Renal cortex interstitium (tissue), 11 donors: ENCODE results near the gene RNF7. TPM values are rescaled to one million over a fixed set of nuclear protein-coding genes. Genes with fewer than 3 reads are reported as not detected.
A peak's percentile ranks its signal among the peaks of the same experiment; 100 is the strongest.
"Not testable (repeated sequence)": the region's sequence is repeated elsewhere in the genome, so short reads cannot be mapped to it uniquely, and the experiment has no call there.

Experiments
- DNase-seq, 11 donors: peaks; one replicate each; pipeline ENCODE4 v3.0.0-alpha.2; 2013; ENCODE audit warnings: low read depth in 9 of 11, low spot score in 4 of 11; ENCODE audit errors: extremely low read depth in 1 of 11
- polyA plus RNA-seq, 3 donors: library from polyadenylated mRNA; unstranded; fragments of 120-200 nt; gene quantifications; one replicate each; pipeline ENCODE4 v1.2.1, GENCODE V29; 2013; ENCODE audit not compliant: insufficient read length in 3 of 3

The RNF7 gene
- polyA plus RNA-seq, 3 donors, result 106 to 112 (median 111) TPM

- no peak for DNase-seq
Measured at GRCh38 chr3:141764045-141764444, 25.9 kb downstream of the RNF7 start.

- no peak for DNase-seq
Measured at GRCh38 chr3:141764465-141764864, 26.4 kb downstream of the RNF7 start.

GRCh38 chr3:141764986-141765385, 26.9 kb downstream of the RNF7 start:
- DNase-seq, result peak in 9 of 11 donors; percentile 23 to 54 (median 38)

- no peak for DNase-seq
Measured at GRCh38 chr3:141767066-141767465, 29.0 kb downstream of the RNF7 start.

GRCh38 chr3:141769221-141769894, 31.3 kb downstream of the RNF7 start:
- no peak for DNase-seq

GRCh38 chr3:141773676-141774075, 35.6 kb downstream of the RNF7 start:
- no peak for DNase-seq

- no peak for DNase-seq
Measured at GRCh38 chr3:141776376-141776775, 38.3 kb downstream of the RNF7 start.

- no peak for DNase-seq
Measured at GRCh38 chr3:141776885-141777284, 38.8 kb downstream of the RNF7 start.

- no peak for DNase-seq
Measured at GRCh38 chr3:141777957-141778813, 40.1 kb downstream of the RNF7 start.

- no peak for DNase-seq
Measured at GRCh38 chr3:141779667-141780066, 41.6 kb downstream of the RNF7 start.

GRCh38 chr3:141782386-141782932, 44.4 kb downstream of the RNF7 start:
- no peak for DNase-seq

- DNase-seq, result no peak
Measured at GRCh38 chr3:141783632-141784031, 45.5 kb downstream of the RNF7 start.

GRCh38 chr3:141784096-141784495, 46.0 kb downstream of the RNF7 start:
- DNase-seq, result no peak

GRCh38 chr3:141784531-141784930, 46.4 kb downstream of the RNF7 start:
- no peak for DNase-seq

- no peak for DNase-seq
Measured at GRCh38 chr3:141788149-141788548, 50.1 kb downstream of the RNF7 start.

GRCh38 chr3:141788750-141789149, 50.7 kb downstream of the RNF7 start:
- not testable (repeated sequence) for DNase-seq

GRCh38 chr3:141789281-141789680, 51.2 kb downstream of the RNF7 start:
- DNase-seq, result no peak

- no peak for DNase-seq
Measured at GRCh38 chr3:141790171-141790570, 52.1 kb downstream of the RNF7 start.

GRCh38 chr3:141792495-141792894, 54.4 kb downstream of the RNF7 start:
- DNase-seq, result no peak
